Measurements from ENCODE around the gene CHURC1.

CHURC1 gene

GRCh38 chr14:64914237-64915028 is at the start of gene CHURC1:
Gene CHURC1, plus strand, starts transcription at chr14:64914455. Its CDS starts 41 bp downstream, at chr14:64914496.
- peak; percentile 100 for DNase-seq

GRCh38 chr14:64865109-64865508 is 49.1 kb upstream of the CHURC1 start:
- DNase-seq = no peak

GRCh38 chr14:64865992-64866391 is 48.3 kb upstream of the CHURC1 start:
- no peak for DNase-seq

GRCh38 chr14:64867182-64867581 is 47.1 kb upstream of the CHURC1 start:
- DNase-seq = no peak

GRCh38 chr14:64868379-64868778 is 45.9 kb upstream of the CHURC1 start:
- no peak for DNase-seq

- DNase-seq = no peak
Observed at GRCh38 chr14:64868841-64869240, 45.4 kb upstream of the CHURC1 start.

- no peak for DNase-seq
Observed at GRCh38 chr14:64870160-64870559, 44.1 kb upstream of the CHURC1 start.

GRCh38 chr14:64871344-64871743 is 42.9 kb upstream of the CHURC1 start:
- DNase-seq = no peak

- no peak for DNase-seq
Observed at GRCh38 chr14:64873506-64874219, 40.6 kb upstream of the CHURC1 start.

GRCh38 chr14:64875350-64875749 is 38.9 kb upstream of the CHURC1 start:
- no peak for DNase-seq

GRCh38 chr14:64877846-64878245 is 36.4 kb upstream of the CHURC1 start:
- DNase-seq = no peak

- DNase-seq = peak; percentile 62
Observed at GRCh38 chr14:64878837-64879634, 35.2 kb upstream of the CHURC1 start.

- DNase-seq = peak; percentile 77
Observed at GRCh38 chr14:64879635-64880220, 34.5 kb upstream of the CHURC1 start, which contains the start of gene SPTB. Gene SPTB, minus strand, starts transcription at chr14:64879907. Its CDS starts 56,813 bp downstream, at chr14:64823094.

GRCh38 chr14:64880221-64881121 is 33.8 kb upstream of the CHURC1 start:
- DNase-seq = peak; percentile 80

GRCh38 chr14:64885559-64885958 is 28.7 kb upstream of the CHURC1 start:
- DNase-seq = no peak

GRCh38 chr14:64889352-64889751 is 24.9 kb upstream of the CHURC1 start:
- no peak for DNase-seq

- DNase-seq = peak; percentile 68
Observed at GRCh38 chr14:64891173-64891838, 22.9 kb upstream of the CHURC1 start.

- DNase-seq = peak; percentile 76
Observed at GRCh38 chr14:64891839-64892375, 22.3 kb upstream of the CHURC1 start.

- DNase-seq = no peak
Observed at GRCh38 chr14:64899958-64900357, 14.3 kb upstream of the CHURC1 start.

- no peak for DNase-seq
Observed at GRCh38 chr14:64906022-64906421, 8.2 kb upstream of the CHURC1 start.
